Measurements from ENCODE around the gene NR0B2. TPM values are rescaled to one million over a fixed set of nuclear protein-coding genes. Genes with fewer than 3 reads are reported as not detected.

NR0B2 gene
- total RNA-seq, 2 experiments from 2014 or later: not detected

GRCh38 chr1:26921540-26922430, 8.0 kb upstream of the NR0B2 start, which contains the start of gene NUDC:
TSS of gene NUDC (plus strand) at chr1:26921743. CDS start at chr1:26921849, 106 bp downstream.
- peak; percentile 97 for ATAC-seq (ENCODE audit: low read depth)

DNA sequence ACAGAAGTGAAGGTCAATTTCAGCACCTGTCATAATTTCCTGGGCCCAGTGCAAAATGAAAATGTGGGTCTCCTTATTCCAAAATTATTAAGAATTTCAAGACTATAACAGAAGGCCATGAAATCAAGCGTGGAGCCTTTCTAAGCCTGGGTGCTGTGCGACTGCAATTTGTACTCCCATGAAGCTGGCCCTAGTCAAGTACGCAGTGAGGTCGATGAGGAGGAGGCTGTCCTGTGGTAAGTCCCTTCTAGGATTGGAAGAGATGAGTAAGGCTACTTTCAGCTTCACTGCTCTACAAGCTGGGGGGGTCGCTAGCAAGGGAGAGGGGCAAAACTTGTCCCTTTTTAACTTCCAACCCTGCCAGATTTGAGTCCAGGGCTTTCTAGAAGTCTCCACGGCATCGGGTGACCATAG, 7.4 kb upstream of the NR0B2 start:
- no peak for DNase-seq
- POLR2A ChIA-PET: interaction anchor here (0.7 to 2.4 kb wide), 7 partner anchors 21 to 177 kb away, joined by 3 to 14 read pairs (median 4); partner anchors contain the start of genes GPATCH3, GPN2 and PIGV
- ATAC-seq (ENCODE audit: low read depth): peak; percentile 50
- Mint-ChIP-seq H3K27ac (peak overlapping the region; percentile 91), H3K4me3 (peak overlapping the region; percentile 91), H3K27me3 (no peaks in the 10 kb centered on the region), H3K9me3 (no peaks in the 10 kb centered on the region), H3K4me1 (peaks cover 24% of the 10 kb centered on the region), H3K36me3 (peaks cover 8% of the 10 kb centered on the region)

More at GRCh38 chr1:26921540-26922430, 8.0 kb upstream of the NR0B2 start, which contains the start of gene NUDC:
- H3K9me3 Mint-ChIP-seq: no peaks in the 10 kb centered on the region
- H3K27me3 Mint-ChIP-seq: no peaks in the 10 kb centered on the region
- POLR2A ChIA-PET: interaction anchor here (0.7 to 2.4 kb wide), 9 partner anchors 10 to 177 kb away, joined by 3 to 14 read pairs (median 4); partner anchors contain the start of genes GPATCH3, GPN2 and PIGV
- peaks cover 24% of the 10 kb centered on the region for H3K4me1 Mint-ChIP-seq
- peak within 1 kb of the TSS; percentile 91 for H3K4me3 Mint-ChIP-seq
- peak within 1 kb of the TSS; percentile 91 for H3K27ac Mint-ChIP-seq
- peaks cover 9% of the 10 kb centered on the region for H3K36me3 Mint-ChIP-seq
- peak; percentile 96 for DNase-seq

DNA sequence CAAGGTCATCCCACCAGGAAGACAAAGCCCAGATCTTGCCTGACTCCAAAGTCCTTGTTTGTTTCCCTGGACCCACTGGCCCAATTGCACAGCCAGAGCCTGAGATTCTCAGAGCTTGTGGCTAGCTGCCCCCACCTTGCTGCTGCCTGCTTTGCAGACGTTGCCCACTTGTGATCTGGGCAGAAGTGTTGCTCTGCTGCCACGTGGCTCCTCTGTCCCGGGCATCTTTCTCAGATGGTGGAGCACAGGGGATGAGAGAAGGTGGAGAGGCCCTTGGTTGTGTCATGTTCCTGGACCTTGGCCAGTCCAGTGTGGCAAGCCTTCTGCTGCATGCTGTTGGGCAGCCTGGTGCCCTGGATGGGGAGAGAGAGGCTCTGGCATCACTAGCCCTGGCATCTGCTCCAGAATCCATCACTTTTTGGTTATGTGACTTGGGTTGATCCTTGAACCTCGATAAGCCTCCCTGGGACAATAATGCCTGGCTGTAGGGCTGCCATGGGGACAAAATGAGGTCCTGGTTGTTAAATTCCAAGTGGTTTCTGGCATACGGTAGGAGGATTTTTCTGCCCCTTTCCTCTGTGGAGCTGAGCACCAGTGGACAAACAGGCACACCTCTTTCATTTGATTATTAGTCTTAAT, 1.5 kb upstream of the NR0B2 start:
- Mint-ChIP-seq H3K9me3 (no peaks in the 10 kb centered on the region), H3K27ac (no peak overlapping the region), H3K4me3 (no peak overlapping the region), H3K4me1 (peaks cover 1% of the 10 kb centered on the region), H3K36me3 (no peaks in the 10 kb centered on the region), H3K27me3 (no peaks in the 10 kb centered on the region)
- POLR2A ChIA-PET: no interaction called here
- no peak for ATAC-seq (ENCODE audit: low read depth)
- no peak for DNase-seq

GRCh38 chr1:26913389-26913753, 404 bp downstream of the NR0B2 start:
- H3K36me3 Mint-ChIP-seq: no peaks in the 10 kb centered on the region
- no peaks in the 10 kb centered on the region for H3K9me3 Mint-ChIP-seq
- H3K4me3 Mint-ChIP-seq: no peak overlapping the region
- no peak for DNase-seq
- no peak for ATAC-seq (ENCODE audit: low read depth)
- no peaks in the 10 kb centered on the region for H3K4me1 Mint-ChIP-seq
- H3K27me3 Mint-ChIP-seq: peaks cover 1% of the 10 kb centered on the region
- no peak overlapping the region for H3K27ac Mint-ChIP-seq
- POLR2A ChIA-PET: interaction anchor here (0.8 to 1.2 kb wide), 3 partner anchors 13 to 48 kb away, joined by 3 to 5 read pairs (median 4); partner anchors contain the start of gene GPATCH3

GRCh38 chr1:26912147-26912490, 1.7 kb downstream of the NR0B2 start:
- POLR2A ChIA-PET: interaction anchor here (1.1 kb wide), 1 partner anchor 12 kb away, joined by 5 read pairs; the partner anchor contains the start of gene GPATCH3
- peaks cover 4% of the 10 kb centered on the region for H3K27me3 Mint-ChIP-seq
- no peaks in the 10 kb centered on the region for H3K36me3 Mint-ChIP-seq
- ATAC-seq (ENCODE audit: low read depth) (no peak), DNase-seq (no peak)
- H3K27ac Mint-ChIP-seq: no peak overlapping the region
- no peaks in the 10 kb centered on the region for H3K9me3 Mint-ChIP-seq
- no peaks in the 10 kb centered on the region for H3K4me1 Mint-ChIP-seq
- H3K4me3 Mint-ChIP-seq: no peak overlapping the region

DNA sequence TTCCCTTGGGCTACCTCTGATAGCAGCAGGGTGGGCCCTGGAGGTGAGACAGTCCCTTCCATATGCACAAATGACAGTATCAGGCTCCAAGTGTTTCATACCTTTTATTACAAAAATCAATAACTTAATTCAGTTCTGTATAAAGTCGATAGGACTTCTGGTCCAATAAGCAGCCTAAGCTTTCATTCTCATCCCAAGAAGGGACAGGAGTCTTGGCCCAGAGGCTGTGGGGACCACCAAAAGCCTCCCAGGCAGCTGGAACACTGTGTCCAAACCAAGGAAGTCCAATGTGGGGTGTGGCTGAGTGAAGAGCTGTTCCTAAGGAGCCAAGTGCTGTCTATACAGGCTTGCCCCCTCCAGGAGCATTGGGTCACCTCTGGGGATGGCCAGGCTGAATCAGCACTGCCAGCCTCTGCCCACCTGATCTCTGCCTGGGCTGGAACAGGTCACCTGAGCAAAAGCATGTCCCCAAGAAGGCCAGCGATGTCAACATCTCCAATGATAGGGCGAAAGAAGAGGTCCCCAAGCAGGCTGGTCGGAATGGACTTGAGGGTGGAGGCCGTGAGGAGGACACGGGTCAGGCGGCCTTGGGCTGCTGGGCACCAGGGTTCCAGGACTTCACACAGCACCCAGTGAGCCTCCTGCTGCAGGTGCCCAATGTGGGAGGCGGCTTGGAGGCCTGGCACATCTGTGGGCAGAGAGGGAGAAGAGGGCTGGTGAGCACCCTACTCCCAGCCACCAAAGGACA, 2.2 kb downstream of the NR0B2 start:
- Mint-ChIP-seq H3K4me1 (no peaks in the 10 kb centered on the region), H3K9me3 (no peaks in the 10 kb centered on the region), H3K27ac (no peak overlapping the region), H3K27me3 (peaks cover 4% of the 10 kb centered on the region), H3K36me3 (no peaks in the 10 kb centered on the region), H3K4me3 (no peak overlapping the region)
- no peak for ATAC-seq (ENCODE audit: low read depth)
- POLR2A ChIA-PET: no interaction called here
- no peak for DNase-seq

GRCh38 chr1:26910343-26911160, 3.2 kb downstream of the NR0B2 start:
- no peaks in the 10 kb centered on the region for H3K36me3 Mint-ChIP-seq
- H3K27ac Mint-ChIP-seq: no peak overlapping the region
- H3K4me1 Mint-ChIP-seq: no peaks in the 10 kb centered on the region
- H3K4me3 Mint-ChIP-seq: no peak overlapping the region
- H3K27me3 Mint-ChIP-seq: peaks cover 4% of the 10 kb centered on the region
- no peaks in the 10 kb centered on the region for H3K9me3 Mint-ChIP-seq
- no peak for DNase-seq
- POLR2A ChIA-PET: interaction anchor here (2.0 kb wide), 1 partner anchor 10 kb away, joined by 8 read pairs; the partner anchor contains the start of gene GPATCH3
- ATAC-seq (ENCODE audit: low read depth): no peak

DNA sequence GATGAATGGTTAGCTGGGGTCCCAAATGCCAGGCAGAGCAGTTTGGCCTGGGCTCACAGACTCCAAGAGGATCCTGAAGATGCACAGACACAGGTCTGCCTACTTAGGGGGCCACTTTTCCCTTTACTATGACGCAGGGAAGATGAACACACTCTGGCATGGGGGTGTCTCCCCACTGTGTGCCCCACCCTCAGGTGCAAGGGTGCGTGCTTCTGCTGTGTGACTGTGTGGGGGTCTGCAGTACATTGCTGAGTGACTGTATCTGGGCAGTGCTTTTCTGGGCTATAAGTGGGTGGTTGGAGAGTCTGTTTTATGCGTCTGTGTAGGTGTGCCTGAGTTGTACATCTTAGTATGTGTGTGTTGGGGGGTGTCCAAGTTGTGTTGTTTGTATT, 3.8 kb downstream of the NR0B2 start:
- Mint-ChIP-seq H3K27me3 (peaks cover 4% of the 10 kb centered on the region), H3K9me3 (no peaks in the 10 kb centered on the region), H3K36me3 (no peaks in the 10 kb centered on the region), H3K4me3 (no peak overlapping the region), H3K27ac (no peak overlapping the region), H3K4me1 (no peaks in the 10 kb centered on the region)
- POLR2A ChIA-PET: interaction anchor here (2.0 kb wide), 1 partner anchor 10 kb away, joined by 8 read pairs; the partner anchor contains the start of gene GPATCH3
- DNase-seq (no peak), ATAC-seq (ENCODE audit: low read depth) (no peak)

GRCh38 chr1:26907071-26907917, 6.5 kb downstream of the NR0B2 start:
- Mint-ChIP-seq H3K27ac (no peak overlapping the region), H3K4me1 (peaks cover 2% of the 10 kb centered on the region), H3K27me3 (peaks cover 4% of the 10 kb centered on the region), H3K36me3 (peaks cover 2% of the 10 kb centered on the region), H3K4me3 (no peak overlapping the region), H3K9me3 (no peaks in the 10 kb centered on the region)
- POLR2A ChIA-PET: interaction anchor here (0.7 kb wide), 1 partner anchor 139 kb away, joined by 3 read pairs; no protein-coding TSS in a partner anchor
- DNase-seq: no peak
- ATAC-seq (ENCODE audit: low read depth): no peak

GRCh38 chr1:26900815-26901511, 12.8 kb downstream of the NR0B2 start:
- Mint-ChIP-seq H3K27ac (peak overlapping the region; percentile 98), H3K36me3 (peaks cover 9% of the 10 kb centered on the region), H3K4me1 (peaks cover 23% of the 10 kb centered on the region), H3K9me3 (no peaks in the 10 kb centered on the region), H3K27me3 (no peaks in the 10 kb centered on the region), H3K4me3 (peak overlapping the region; percentile 98)
- ATAC-seq (ENCODE audit: low read depth): no peak
- POLR2A ChIA-PET: interaction anchor here (0.6 to 4.3 kb wide), 13 partner anchors 9 to 469 kb away, joined by 3 to 57 read pairs (median 4); partner anchors contain the start of genes DHDDS, GPN2, NR0B2 and NUDC
- DNase-seq: no peak
